Measurements from ENCODE around the gene LSS.

LSS gene

DNA sequence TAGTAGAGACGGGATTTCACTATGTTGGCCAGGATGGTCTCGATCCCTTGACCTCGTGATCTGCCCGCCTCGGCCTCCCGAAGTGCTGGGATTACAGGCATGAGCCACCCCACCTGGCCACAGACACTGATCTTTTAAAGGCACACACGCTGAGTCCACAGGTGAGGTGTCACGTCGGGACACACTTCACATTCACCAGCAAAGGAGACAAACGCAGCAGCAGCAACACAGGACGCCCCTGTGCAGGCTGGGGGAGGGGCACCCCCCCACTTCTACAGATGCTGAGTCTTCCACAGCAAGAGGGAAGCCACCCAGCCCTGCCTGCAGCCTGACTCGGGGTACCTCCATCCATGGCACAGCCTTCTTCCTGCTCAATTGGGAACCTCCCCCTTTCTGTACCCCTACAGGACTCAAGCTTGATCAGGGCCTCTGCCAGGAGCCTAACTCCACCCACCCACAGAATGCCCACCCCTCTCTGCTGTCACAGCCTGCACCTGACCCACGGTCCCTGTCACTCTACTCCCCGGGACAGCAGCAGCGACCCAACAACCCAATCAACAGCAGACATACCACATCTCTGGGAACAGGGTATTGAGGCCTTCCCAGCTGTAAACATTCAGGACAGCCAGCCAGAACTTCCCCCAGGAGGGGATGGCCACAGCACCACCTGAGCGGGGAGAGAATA is 9.5 kb downstream of the LSS start:
- no peak for DNase-seq

GRCh38 chr21:46217511-46218196 is 10.9 kb downstream of the LSS start:
- no peak for DNase-seq

- DNase-seq, result no peak
Observed at GRCh38 chr21:46216132-46216747, 12.3 kb downstream of the LSS start.

- DNase-seq, result no peak
Observed at GRCh38 chr21:46215436-46216131, 13.0 kb downstream of the LSS start.

GRCh38 chr21:46214478-46215340 is 13.9 kb downstream of the LSS start:
- no peak for DNase-seq

- DNase-seq, result no peak
Observed at GRCh38 chr21:46213620-46214286, 14.8 kb downstream of the LSS start.

- DNase-seq, result no peak
Observed at GRCh38 chr21:46212721-46213484, 15.7 kb downstream of the LSS start.

DNA sequence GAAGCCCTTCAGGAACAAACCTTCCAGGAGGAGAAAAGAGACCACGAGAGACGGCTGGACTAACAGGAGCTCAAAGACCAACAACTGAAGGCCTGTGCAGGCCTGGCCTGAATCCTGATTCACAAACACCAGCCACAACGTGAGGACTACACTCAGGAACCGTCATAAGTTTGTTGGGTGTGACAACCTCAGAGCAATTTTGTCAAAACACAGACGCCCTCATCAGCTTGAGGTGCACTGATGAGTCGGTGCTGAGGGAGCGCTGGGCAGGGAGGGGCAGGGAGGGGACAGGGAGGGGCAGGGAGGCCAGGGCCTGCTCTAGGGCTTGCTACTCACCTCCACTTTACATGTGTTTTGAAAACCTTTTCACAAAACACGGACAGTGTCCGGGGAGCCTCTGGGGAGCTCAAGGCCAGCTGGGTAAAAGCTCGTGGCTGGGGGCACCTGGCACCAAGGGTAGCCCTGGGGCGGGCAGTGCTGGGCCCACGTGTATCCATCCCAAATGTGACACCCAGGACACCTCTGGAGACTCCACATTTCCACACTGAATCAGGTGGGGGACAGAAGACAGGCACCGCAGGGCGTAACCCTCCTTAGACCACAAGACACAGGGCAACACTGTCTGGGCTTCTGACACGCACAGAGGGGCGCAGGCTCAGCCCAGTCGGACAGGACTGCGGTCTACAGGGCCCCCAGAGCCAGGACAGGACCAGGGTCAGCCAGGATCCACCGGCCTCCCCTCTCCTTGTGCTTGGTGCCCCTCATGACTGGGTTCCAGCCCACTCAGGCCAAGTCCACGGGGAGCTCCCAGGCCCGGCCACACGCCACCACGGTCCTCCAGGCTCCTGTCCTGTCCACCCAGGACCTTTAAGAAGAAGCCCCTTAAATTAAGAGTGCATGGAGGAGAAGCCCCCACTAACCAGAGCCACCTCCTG is 16.5 kb downstream of the LSS start:
- no peak for DNase-seq

- no peak for DNase-seq
Observed at GRCh38 chr21:46211376-46211775, 17.2 kb downstream of the LSS start.

- DNase-seq, result no peak
Observed at GRCh38 chr21:46210378-46211136, 18.0 kb downstream of the LSS start.

DNA sequence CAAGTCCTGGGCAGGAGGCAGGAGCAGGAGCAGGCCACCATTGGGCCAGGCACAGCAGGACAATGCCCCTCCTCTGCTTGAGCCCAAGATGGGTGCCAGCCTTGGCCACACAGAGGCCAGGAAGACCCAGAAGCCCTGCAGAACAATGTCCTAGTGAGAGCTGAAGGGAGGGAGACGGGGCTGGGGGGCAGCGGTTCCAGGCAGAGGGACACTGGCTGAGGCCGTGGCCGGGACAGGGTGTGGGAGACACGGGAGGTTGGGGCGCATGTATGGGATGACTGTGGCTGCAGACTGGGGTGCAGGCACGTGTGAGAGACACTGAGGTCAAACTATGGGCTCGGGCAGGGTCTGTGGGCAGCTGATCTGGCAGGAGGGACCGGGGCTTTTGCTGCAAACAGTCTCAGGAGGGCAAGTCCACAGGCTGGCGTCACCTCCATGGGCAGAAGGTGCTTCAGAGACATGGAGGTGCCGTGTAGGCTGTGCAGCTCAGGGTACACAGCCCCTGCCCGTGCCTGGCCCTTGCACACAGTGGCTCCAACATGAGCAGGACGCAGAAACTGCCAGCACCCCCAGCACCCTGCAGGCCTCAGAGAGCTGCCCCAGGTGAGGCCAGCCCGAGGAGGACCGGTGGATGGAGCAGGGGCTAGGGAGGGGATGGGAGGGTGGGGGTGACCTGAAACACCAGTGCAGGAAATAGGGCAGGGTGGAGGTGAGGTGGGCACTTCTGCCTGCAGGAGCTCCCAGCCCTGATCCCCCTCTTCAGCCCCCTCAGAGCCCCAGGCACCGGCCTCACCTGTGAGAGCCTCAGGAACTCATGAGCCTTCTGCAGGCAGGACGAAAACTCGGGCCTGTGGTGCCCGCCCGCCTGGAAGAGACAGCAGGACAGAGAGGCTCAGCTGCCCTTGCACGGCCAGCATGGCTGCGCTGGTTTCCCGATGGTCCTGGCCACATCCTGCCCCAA is 19.5 kb downstream of the LSS start:
- DNase-seq, result no peak

GRCh38 chr21:46207920-46208591 is 20.5 kb downstream of the LSS start:
- no peak for DNase-seq

GRCh38 chr21:46207006-46207919 is 21.3 kb downstream of the LSS start:
- DNase-seq, result no peak

- no peak for DNase-seq
Observed at GRCh38 chr21:46206163-46207005, 22.2 kb downstream of the LSS start.

DNA sequence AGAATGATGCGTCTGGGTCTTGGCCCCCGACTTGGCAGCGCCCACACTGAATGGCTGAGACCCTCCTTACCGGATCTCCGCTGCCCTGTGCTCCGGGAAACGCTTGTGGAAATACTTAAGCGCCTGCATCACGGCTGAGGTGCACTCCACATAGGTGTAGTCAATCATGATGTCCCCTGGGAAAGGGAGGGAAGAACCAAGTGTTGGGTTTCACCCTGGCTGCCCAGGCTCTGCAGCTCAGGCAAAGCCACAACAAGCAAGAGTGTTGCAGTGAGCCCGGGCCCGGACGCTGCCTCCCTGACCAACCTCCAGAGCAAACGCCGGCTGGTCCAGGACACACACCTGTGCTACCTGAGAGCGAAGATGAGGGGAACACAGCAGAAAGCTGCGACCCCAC is 22.8 kb downstream of the LSS start:
- DNase-seq, result no peak

Measured in CD4-positive, alpha-beta T cell treated with Interleukin-10 for 1 hour (primary cell).